ENCODE results near the gene KNL1. TPM values are rescaled to one million over a fixed set of nuclear protein-coding genes. Genes with fewer than 3 reads are reported as not detected.

Gene KNL1
- total and polyA plus RNA-seq, 2 donors (not counting 1 experiment from before 2014, with no cell fraction given), result 3.9 to 5.0 TPM

GRCh38 chr15:40598672-40599071, 4.6 kb downstream of the KNL1 start:
- no peak overlapping the region for H3K9ac ChIP-seq (ENCODE audit: insufficient read depth, low read length)
- no peaks in the 10 kb centered on the region for H3K27me3 ChIP-seq (ENCODE audit: control insufficient read depth, insufficient read depth, low read length)
- H4K20me1 ChIP-seq (ENCODE audit: control insufficient read depth, extremely low read depth, insufficient read depth, low read length), result no peaks in the 10 kb centered on the region
- no peak for TF ChIP-seq CTCF (conservative IDR thresholded peaks at IDR 0.05 in 1 of 2, IDR thresholded peaks at IDR 0.05 in 1 of 2; ENCODE audit: low read depth in 1 of 2, low read length in 2 of 2)
- TF ChIP-seq EZH2 (IDR thresholded peaks at IDR 0.05; ENCODE audit: low read length, missing control alignments), result no peak
- H3K27ac ChIP-seq (ENCODE audit: insufficient read depth, low read length), result no peak overlapping the region
- H3K4me1 ChIP-seq (ENCODE audit: control insufficient read depth, extremely low read depth, insufficient read depth, low read length), result no peaks in the 10 kb centered on the region
- no peak overlapping the region for H3K4me3 ChIP-seq (replicated peaks in 1 of 4; ENCODE audit: control extremely low read depth in 1 of 4, insufficient read depth in 1 of 4, low read depth in 3 of 4, low read length in 4 of 4)
- H2AFZ ChIP-seq (ENCODE audit: low read length), result no peak overlapping the region
- DNase-seq (ENCODE audit: low read depth in 2 of 2), result no peak
- H3K4me2 ChIP-seq (ENCODE audit: extremely low read depth, insufficient read depth, low read length), result no peak overlapping the region
- no peaks in the 10 kb centered on the region for H3K9me3 ChIP-seq (ENCODE audit: control insufficient read depth, insufficient read depth, low read depth, low read length)
- peaks cover 66% of the 10 kb centered on the region for H3K79me2 ChIP-seq (ENCODE audit: control insufficient read depth, insufficient read depth, low read length)
- H3K36me3 ChIP-seq (ENCODE audit: control insufficient read depth, insufficient read depth, low read length), result no peaks in the 10 kb centered on the region

GRCh38 chr15:40600956-40601355, 6.9 kb downstream of the KNL1 start:
- no peak for DNase-seq (ENCODE audit: low read depth in 2 of 2)
- TF ChIP-seq CTCF (conservative IDR thresholded peaks at IDR 0.05 in 1 of 2, IDR thresholded peaks at IDR 0.05 in 1 of 2; ENCODE audit: low read depth in 1 of 2, low read length in 2 of 2) (no peak), EZH2 (IDR thresholded peaks at IDR 0.05; ENCODE audit: low read length, missing control alignments) (no peak)

GRCh38 chr15:40603935-40604334, 9.9 kb downstream of the KNL1 start:
- Histone ChIP-seq H3K36me3 (ENCODE audit: control insufficient read depth, insufficient read depth, low read length) (peaks cover 1% of the 10 kb centered on the region), H3K9ac (ENCODE audit: insufficient read depth, low read length) (no peak overlapping the region), H3K79me2 (ENCODE audit: control insufficient read depth, insufficient read depth, low read length) (peaks cover 29% of the 10 kb centered on the region), H3K27ac (ENCODE audit: insufficient read depth, low read length) (no peak overlapping the region), H4K20me1 (ENCODE audit: control insufficient read depth, extremely low read depth, insufficient read depth, low read length) (no peaks in the 10 kb centered on the region), H3K4me2 (ENCODE audit: extremely low read depth, insufficient read depth, low read length) (no peak overlapping the region), H3K9me3 (ENCODE audit: control insufficient read depth, insufficient read depth, low read depth, low read length) (no peaks in the 10 kb centered on the region), H3K4me3 (replicated peaks in 1 of 4; ENCODE audit: control extremely low read depth in 1 of 4, insufficient read depth in 1 of 4, low read depth in 3 of 4, low read length in 4 of 4) (no peak overlapping the region), H3K4me1 (ENCODE audit: control insufficient read depth, extremely low read depth, insufficient read depth, low read length) (no peaks in the 10 kb centered on the region), H3K27me3 (ENCODE audit: control insufficient read depth, insufficient read depth, low read length) (no peaks in the 10 kb centered on the region), H2AFZ (ENCODE audit: low read length) (no peak overlapping the region)
- DNase-seq (ENCODE audit: low read depth in 2 of 2), result no peak
- TF ChIP-seq EZH2 (IDR thresholded peaks at IDR 0.05; ENCODE audit: low read length, missing control alignments), result no peak
- TF ChIP-seq CTCF (conservative IDR thresholded peaks at IDR 0.05 in 1 of 2, IDR thresholded peaks at IDR 0.05 in 1 of 2; ENCODE audit: low read depth in 1 of 2, low read length in 2 of 2), result no peak

More at GRCh38 chr15:40600956-40601355, 6.9 kb downstream of the KNL1 start:
- no peaks in the 10 kb centered on the region for H3K9me3 ChIP-seq (ENCODE audit: control insufficient read depth, insufficient read depth, low read depth, low read length)
- peaks cover 58% of the 10 kb centered on the region for H3K79me2 ChIP-seq (ENCODE audit: control insufficient read depth, insufficient read depth, low read length)
- no peaks in the 10 kb centered on the region for H3K27me3 ChIP-seq (ENCODE audit: control insufficient read depth, insufficient read depth, low read length)
- no peak overlapping the region for H3K27ac ChIP-seq (ENCODE audit: insufficient read depth, low read length)
- no peak overlapping the region for H2AFZ ChIP-seq (ENCODE audit: low read length)
- no peaks in the 10 kb centered on the region for H3K36me3 ChIP-seq (ENCODE audit: control insufficient read depth, insufficient read depth, low read length)
- no peak overlapping the region for H3K4me2 ChIP-seq (ENCODE audit: extremely low read depth, insufficient read depth, low read length)
- no peak overlapping the region for H3K4me3 ChIP-seq (replicated peaks in 1 of 4; ENCODE audit: control extremely low read depth in 1 of 4, insufficient read depth in 1 of 4, low read depth in 3 of 4, low read length in 4 of 4)
- H3K4me1 ChIP-seq (ENCODE audit: control insufficient read depth, extremely low read depth, insufficient read depth, low read length), result no peaks in the 10 kb centered on the region
- H3K9ac ChIP-seq (ENCODE audit: insufficient read depth, low read length), result no peak overlapping the region
- H4K20me1 ChIP-seq (ENCODE audit: control insufficient read depth, extremely low read depth, insufficient read depth, low read length), result no peaks in the 10 kb centered on the region
